CD4-positive, alpha-beta T cell (primary cell): ENCODE measurements around the gene CCR2. TPM values are rescaled to one million over a fixed set of nuclear protein-coding genes. Genes with fewer than 3 reads are reported as not detected.
A peak's percentile ranks its signal among the peaks of the same experiment; 100 is the strongest.

Source experiments
- ATAC-seq: fragments of 200-7000 bp; cut with Tn5 transposase; one replicate; pipeline ENCODE4 v1.10.0; 2022; ENCODE audit warnings: mild to moderate bottlenecking; ENCODE audit not compliant: poor library complexity
- CTCF ChIA-PET: fragments of 350-600 bp; sonication (Branson Sonifier 250); formaldehyde crosslinking; loops from one replicate; lab custom pipeline; 2021; ENCODE audit warnings: antibody characterized with exemption, inconsistent platforms; lab: Charles Lee
- POLR2A ChIA-PET: fragments of 350-600 bp; sonication (Branson Sonifier 250); formaldehyde crosslinking; loops from one replicate; lab custom pipeline; 2021; ENCODE audit warnings: antibody characterized with exemption, inconsistent platforms; lab: Charles Lee
- DNase-seq, 14 experiments: peaks; one replicate each; pipeline ENCODE4 v3.0.0-alpha.2; 2013 to 2020; ENCODE audit warnings: mixed read lengths in 2 of 14
- H3K27ac ChIP-seq, 2 donors: one replicate each; pipeline versions ENCODE4 v1.5.1 to v1.7.0; 2013; ENCODE audit warnings: low read length in 2 of 2, low read depth in 1 of 2, mild to moderate bottlenecking in 1 of 2
- H3K27me3 ChIP-seq, 2 experiments: 1 replicate in 1 of 2; 2 replicates in 1 of 2; pipeline versions ENCODE4 v1.6.1 to v1.7.0; 2013; ENCODE audit warnings: low read length in 2 of 2, control low read depth in 1 of 2, mild to moderate bottlenecking in 1 of 2, moderate library complexity in 1 of 2; ENCODE audit not compliant: insufficient read depth in 2 of 2, control insufficient read depth in 1 of 2
- H3K36me3 ChIP-seq: one replicate; pipeline ENCODE4 v1.6.1; 2013; ENCODE audit warnings: low read length, control low read depth; ENCODE audit not compliant: insufficient read depth
- H3K4me1 ChIP-seq: one replicate; pipeline ENCODE4 v1.6.1; 2013; ENCODE audit warnings: low read length, control low read depth; ENCODE audit not compliant: insufficient read depth
- H3K4me3 ChIP-seq: one replicate; pipeline ENCODE4 v1.5.1; 2013; ENCODE audit warnings: mild to moderate bottlenecking, low read length, moderate library complexity
- H3K9me3 ChIP-seq, 2 experiments: 1 replicate in 1 of 2; 2 replicates in 1 of 2; pipeline versions ENCODE4 v1.6.1 to v1.7.0; 2013; ENCODE audit warnings: low read length in 2 of 2, mild to moderate bottlenecking in 2 of 2, control low read depth in 1 of 2, moderate library complexity in 1 of 2; ENCODE audit not compliant: control insufficient read depth in 1 of 2, insufficient read depth in 1 of 2
- H3K27ac Mint-ChIP-seq: one replicate; pipeline ENCODE4 v1.8.0; 2020; ENCODE audit warnings: mixed read lengths
- H3K27me3 Mint-ChIP-seq: one replicate; pipeline ENCODE4 v1.8.0; 2021; ENCODE audit warnings: mixed read lengths
- H3K36me3 Mint-ChIP-seq: one replicate; pipeline ENCODE4 v1.8.0; 2021; ENCODE audit warnings: low read depth, mixed read lengths
- H3K4me1 Mint-ChIP-seq: one replicate; pipeline ENCODE4 v1.8.0; 2021; ENCODE audit warnings: low read depth, mixed read lengths
- H3K4me3 Mint-ChIP-seq: one replicate; pipeline ENCODE4 v1.8.0; 2020; ENCODE audit warnings: mild to moderate bottlenecking, mixed read lengths
- H3K9me3 Mint-ChIP-seq: one replicate; pipeline ENCODE4 v1.8.0; 2020; ENCODE audit warnings: mixed read lengths
- intact Hi-C, 2 experiments: fragments of 100-400 bp; cut with DNase I in 1 of 2; cut with micrococcal nuclease in 1 of 2; formaldehyde crosslinking; loops; one replicate each; pipeline versions ENCODE4 v1.15.1 to v1.9.0; 2023 to 2025; cut with DNase I, micrococcal nuclease
- total RNA-seq, 174 experiments: library from RNA in 2 of 174; stranded (reverse) in 2 of 174; gene quantifications; one replicate each; pipeline ENCODE4 v1.2.3 and lab custom pipeline; 2021 to 2026
- TF ChIP-seq, protein P1 (sequence below): fragments of 200-600 bp; IDR thresholded peaks from one replicate; pipeline ENCODE4 v1.8.0; 2022; ENCODE audit warnings: antibody characterized with exemption, mild to moderate bottlenecking

Gene CCR2
- total RNA-seq, 2 experiments from 2014 or later = 0.99 to 1.0 TPM

DNA sequence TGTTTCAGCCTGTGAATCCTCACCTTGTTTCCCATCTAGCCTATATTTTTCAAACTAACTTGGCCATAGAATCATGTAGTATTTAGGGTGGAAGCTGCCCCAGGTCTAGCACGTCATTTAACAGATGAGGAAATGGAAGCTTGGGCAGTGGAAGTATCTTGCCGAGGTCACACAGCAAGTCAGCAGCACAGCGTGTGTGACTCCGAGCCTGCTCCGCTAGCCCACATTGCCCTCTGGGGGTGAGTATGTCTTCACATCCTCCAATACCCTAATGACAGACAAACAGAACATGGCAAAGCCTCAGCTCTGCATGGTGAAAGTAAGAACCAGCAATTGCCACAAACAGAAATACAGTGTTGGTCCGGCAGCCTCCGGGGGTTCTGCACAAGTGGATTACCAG, 14.7 kb downstream of the CCR2 start:
- TF ChIP-seq, protein P1, sequence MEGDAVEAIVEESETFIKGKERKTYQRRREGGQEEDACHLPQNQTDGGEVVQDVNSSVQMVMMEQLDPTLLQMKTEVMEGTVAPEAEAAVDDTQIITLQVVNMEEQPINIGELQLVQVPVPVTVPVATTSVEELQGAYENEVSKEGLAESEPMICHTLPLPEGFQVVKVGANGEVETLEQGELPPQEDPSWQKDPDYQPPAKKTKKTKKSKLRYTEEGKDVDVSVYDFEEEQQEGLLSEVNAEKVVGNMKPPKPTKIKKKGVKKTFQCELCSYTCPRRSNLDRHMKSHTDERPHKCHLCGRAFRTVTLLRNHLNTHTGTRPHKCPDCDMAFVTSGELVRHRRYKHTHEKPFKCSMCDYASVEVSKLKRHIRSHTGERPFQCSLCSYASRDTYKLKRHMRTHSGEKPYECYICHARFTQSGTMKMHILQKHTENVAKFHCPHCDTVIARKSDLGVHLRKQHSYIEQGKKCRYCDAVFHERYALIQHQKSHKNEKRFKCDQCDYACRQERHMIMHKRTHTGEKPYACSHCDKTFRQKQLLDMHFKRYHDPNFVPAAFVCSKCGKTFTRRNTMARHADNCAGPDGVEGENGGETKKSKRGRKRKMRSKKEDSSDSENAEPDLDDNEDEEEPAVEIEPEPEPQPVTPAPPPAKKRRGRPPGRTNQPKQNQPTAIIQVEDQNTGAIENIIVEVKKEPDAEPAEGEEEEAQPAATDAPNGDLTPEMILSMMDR = no peak
- ATAC-seq (peak; percentile 74), DNase-seq (peak; percentile 18 to 90 (median 54))
- peak overlapping the region; percentile 77 for H3K27ac Mint-ChIP-seq
- H3K27me3 Mint-ChIP-seq = no peaks in the 10 kb centered on the region
- no peaks in the 10 kb centered on the region for H3K36me3 ChIP-seq
- H3K36me3 Mint-ChIP-seq = no peaks in the 10 kb centered on the region
- H3K4me3 Mint-ChIP-seq = peak overlapping the region; percentile 2
- ChIA-PET CTCF (interaction anchor here (0.6 to 6.3 kb wide), 29 partner anchors 9 to 430 kb away, joined by 3 to 86 read pairs (median 5); partner anchors contain the start of genes CCR1 and CCR2), POLR2A (interaction anchor here (0.8 to 1.7 kb wide), 7 partner anchors 9 to 270 kb away, joined by 3 to 5 read pairs (median 3); no protein-coding TSS in a partner anchor)
- no peak overlapping the region for H3K4me3 ChIP-seq
- no peak overlapping the region for H3K27ac ChIP-seq
- H3K9me3 Mint-ChIP-seq = no peaks in the 10 kb centered on the region
- H3K4me1 Mint-ChIP-seq = peaks cover 40% of the 10 kb centered on the region
- peaks cover 57% of the 10 kb centered on the region for H3K4me1 ChIP-seq
- intact Hi-C loops = no loop called here
- no peaks in the 10 kb centered on the region for H3K27me3 ChIP-seq
- no peaks in the 10 kb centered on the region for H3K9me3 ChIP-seq

GRCh38 chr3:46369151-46369550, 15.2 kb downstream of the CCR2 start:
- H3K27ac ChIP-seq = peak overlapping the region in 1 of 2 donors; percentile 69
- Mint-ChIP-seq H3K27me3 (no peaks in the 10 kb centered on the region), H3K4me3 (no peak overlapping the region), H3K27ac (peak overlapping the region; percentile 77), H3K4me1 (peaks cover 40% of the 10 kb centered on the region), H3K9me3 (no peaks in the 10 kb centered on the region), H3K36me3 (no peaks in the 10 kb centered on the region)
- H3K36me3 ChIP-seq = no peaks in the 10 kb centered on the region
- no peaks in the 10 kb centered on the region for H3K27me3 ChIP-seq
- POLR2A ChIA-PET = interaction anchor here (0.8 to 2.1 kb wide), 9 partner anchors 9 to 271 kb away, joined by 3 to 7 read pairs (median 4); no protein-coding TSS in a partner anchor
- no peaks in the 10 kb centered on the region for H3K9me3 ChIP-seq
- H3K4me3 ChIP-seq = no peak overlapping the region
- CTCF ChIA-PET = interaction anchor here (0.9 to 6.3 kb wide), 26 partner anchors 9 to 431 kb away, joined by 3 to 86 read pairs (median 6); partner anchors contain the start of genes CCR1 and CCR2
- DNase-seq = no peak
- H3K4me1 ChIP-seq = peaks cover 57% of the 10 kb centered on the region
- ATAC-seq = no peak
- intact Hi-C loops = no loop called here
- TF ChIP-seq, protein P1 = no peak

DNA sequence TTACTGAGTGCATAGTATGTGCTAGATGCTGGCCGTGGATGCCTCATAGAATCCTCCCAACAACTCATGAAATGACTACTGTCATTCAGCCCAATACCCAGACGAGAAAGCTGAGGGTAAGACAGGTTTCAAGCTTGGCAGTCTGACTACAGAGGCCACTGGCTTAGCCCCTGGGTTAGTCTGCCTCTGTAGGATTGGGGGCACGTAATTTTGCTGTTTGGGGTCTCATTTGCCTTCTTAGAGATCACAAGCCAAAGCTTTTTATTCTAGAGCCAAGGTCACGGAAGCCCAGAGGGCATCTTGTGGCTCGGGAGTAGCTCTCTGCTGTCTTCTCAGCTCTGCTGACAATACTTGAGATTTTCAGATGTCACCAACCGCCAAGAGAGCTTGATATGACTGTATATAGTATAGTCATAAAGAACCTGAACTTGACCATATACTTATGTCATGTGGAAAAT, 15.8 kb downstream of the CCR2 start:
- no peak overlapping the region for H3K4me3 ChIP-seq
- H3K9me3 ChIP-seq = no peaks in the 10 kb centered on the region
- ChIA-PET POLR2A (interaction anchor here (0.6 to 2.1 kb wide), 10 partner anchors 8 to 374 kb away, joined by 3 to 7 read pairs (median 4); no protein-coding TSS in a partner anchor), CTCF (interaction anchor here (1.0 to 6.3 kb wide), 14 partner anchors 8 to 431 kb away, joined by 3 to 86 read pairs (median 8); partner anchors contain the start of gene CCR2)
- no peaks in the 10 kb centered on the region for H3K27me3 ChIP-seq
- TF ChIP-seq, protein P1 = no peak
- Mint-ChIP-seq H3K4me1 (peaks cover 45% of the 10 kb centered on the region), H3K9me3 (no peaks in the 10 kb centered on the region), H3K36me3 (no peaks in the 10 kb centered on the region), H3K27me3 (no peaks in the 10 kb centered on the region), H3K4me3 (peak overlapping the region; percentile 32), H3K27ac (peak overlapping the region; percentile 77)
- no peaks in the 10 kb centered on the region for H3K36me3 ChIP-seq
- ATAC-seq (no peak), DNase-seq (no peak)
- peak overlapping the region in 1 of 2 donors; percentile 69 for H3K27ac ChIP-seq
- intact Hi-C loops = loop anchor here in 1 of 2 experiments (5.0 kb wide), 1 partner anchor 292 kb away; no protein-coding TSS in a partner anchor
- H3K4me1 ChIP-seq = peaks cover 62% of the 10 kb centered on the region
